ENCODE data around the gene ELP6. TPM values are rescaled to one million over a fixed set of nuclear protein-coding genes. Genes with fewer than 3 reads are reported as not detected.

The ELP6 gene
- total RNA-seq, 1 donor = 23.5 TPM

DNA sequence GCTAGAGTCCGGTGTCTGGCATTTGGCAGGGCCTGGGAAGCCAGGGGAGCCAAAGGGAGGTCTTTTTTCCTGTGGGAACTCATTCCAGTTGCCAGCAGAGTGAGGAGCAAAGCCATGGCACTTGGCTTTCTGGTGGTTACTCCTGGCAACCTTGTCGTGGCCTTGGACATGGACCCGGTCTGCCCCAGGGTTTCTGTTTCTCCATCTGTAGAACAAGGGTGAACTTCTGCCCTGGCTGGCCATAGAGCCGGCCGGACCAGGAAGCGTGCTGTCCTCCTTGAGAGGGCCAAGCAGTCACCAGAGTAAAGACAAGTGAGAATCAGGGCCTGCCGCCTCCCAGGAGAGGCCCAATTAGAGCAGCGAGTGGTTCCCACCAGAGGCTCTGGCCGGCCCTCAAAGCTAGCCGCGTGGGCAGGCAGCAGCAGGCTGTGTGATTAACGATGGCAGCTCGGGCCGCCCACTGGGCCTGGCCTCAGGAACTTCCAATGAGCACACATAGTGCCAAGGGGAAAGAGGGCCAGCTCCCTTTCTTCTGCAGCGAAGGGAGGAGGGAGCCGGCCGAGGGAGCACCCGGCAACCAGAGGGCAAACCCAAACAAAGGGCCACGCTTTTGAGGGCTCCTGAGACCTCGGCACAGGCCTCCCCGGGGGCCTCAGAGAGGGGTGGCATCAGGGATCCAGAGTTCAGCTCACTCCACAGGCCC, 29.1 kb upstream of the ELP6 start:
- H3K27ac ChIP-seq (ENCODE audit: low read depth, low read length) = no peak overlapping the region
- H3K36me3 ChIP-seq (ENCODE audit: insufficient read depth, low read length) = no peaks in the 10 kb centered on the region
- DNase-seq (ENCODE audit: insufficient read length, low spot score, missing footprints) = peak; percentile 95
- no peaks in the 10 kb centered on the region for H3K9me3 ChIP-seq (ENCODE audit: low read depth, low read length)
- TF ChIP-seq, protein P1, sequence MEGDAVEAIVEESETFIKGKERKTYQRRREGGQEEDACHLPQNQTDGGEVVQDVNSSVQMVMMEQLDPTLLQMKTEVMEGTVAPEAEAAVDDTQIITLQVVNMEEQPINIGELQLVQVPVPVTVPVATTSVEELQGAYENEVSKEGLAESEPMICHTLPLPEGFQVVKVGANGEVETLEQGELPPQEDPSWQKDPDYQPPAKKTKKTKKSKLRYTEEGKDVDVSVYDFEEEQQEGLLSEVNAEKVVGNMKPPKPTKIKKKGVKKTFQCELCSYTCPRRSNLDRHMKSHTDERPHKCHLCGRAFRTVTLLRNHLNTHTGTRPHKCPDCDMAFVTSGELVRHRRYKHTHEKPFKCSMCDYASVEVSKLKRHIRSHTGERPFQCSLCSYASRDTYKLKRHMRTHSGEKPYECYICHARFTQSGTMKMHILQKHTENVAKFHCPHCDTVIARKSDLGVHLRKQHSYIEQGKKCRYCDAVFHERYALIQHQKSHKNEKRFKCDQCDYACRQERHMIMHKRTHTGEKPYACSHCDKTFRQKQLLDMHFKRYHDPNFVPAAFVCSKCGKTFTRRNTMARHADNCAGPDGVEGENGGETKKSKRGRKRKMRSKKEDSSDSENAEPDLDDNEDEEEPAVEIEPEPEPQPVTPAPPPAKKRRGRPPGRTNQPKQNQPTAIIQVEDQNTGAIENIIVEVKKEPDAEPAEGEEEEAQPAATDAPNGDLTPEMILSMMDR (IDR thresholded peaks at IDR 0.05; ENCODE audit: extremely low read depth, low read depth, low read length) = no peak
- H4K20me1 ChIP-seq (ENCODE audit: insufficient read depth, low read length) = no peaks in the 10 kb centered on the region
- no peaks in the 10 kb centered on the region for H3K79me2 ChIP-seq (ENCODE audit: insufficient read depth, low read length)
- H3K4me2 ChIP-seq (ENCODE audit: insufficient read depth, low read length) = peak overlapping the region; percentile 50
- H2AFZ ChIP-seq (ENCODE audit: low read length) = peak overlapping the region; percentile 86
- no peak overlapping the region for H3K4me3 ChIP-seq (ENCODE audit: insufficient read depth, low read length)
- no peaks in the 10 kb centered on the region for H3K27me3 ChIP-seq (ENCODE audit: insufficient read depth, low read length)
- no peaks in the 10 kb centered on the region for H3K4me1 ChIP-seq (ENCODE audit: insufficient read depth, low read length)

- Histone ChIP-seq H3K9me3 (ENCODE audit: low read depth, low read length) (no peaks in the 10 kb centered on the region), H3K4me2 (ENCODE audit: insufficient read depth, low read length) (no peak overlapping the region), H3K36me3 (ENCODE audit: insufficient read depth, low read length) (no peaks in the 10 kb centered on the region), H2AFZ (ENCODE audit: low read length) (no peak overlapping the region), H3K27ac (ENCODE audit: low read depth, low read length) (no peak overlapping the region), H3K4me1 (ENCODE audit: insufficient read depth, low read length) (no peaks in the 10 kb centered on the region), H3K4me3 (ENCODE audit: insufficient read depth, low read length) (no peak overlapping the region), H4K20me1 (ENCODE audit: insufficient read depth, low read length) (no peaks in the 10 kb centered on the region), H3K27me3 (ENCODE audit: insufficient read depth, low read length) (no peaks in the 10 kb centered on the region), H3K79me2 (ENCODE audit: insufficient read depth, low read length) (no peaks in the 10 kb centered on the region)
- DNase-seq (ENCODE audit: insufficient read length, low spot score, missing footprints) = no peak
- TF ChIP-seq, protein P1 (IDR thresholded peaks at IDR 0.05; ENCODE audit: extremely low read depth, low read depth, low read length) = no peak
Observed at GRCh38 chr3:47541583-47542108, 28.1 kb upstream of the ELP6 start.

DNA sequence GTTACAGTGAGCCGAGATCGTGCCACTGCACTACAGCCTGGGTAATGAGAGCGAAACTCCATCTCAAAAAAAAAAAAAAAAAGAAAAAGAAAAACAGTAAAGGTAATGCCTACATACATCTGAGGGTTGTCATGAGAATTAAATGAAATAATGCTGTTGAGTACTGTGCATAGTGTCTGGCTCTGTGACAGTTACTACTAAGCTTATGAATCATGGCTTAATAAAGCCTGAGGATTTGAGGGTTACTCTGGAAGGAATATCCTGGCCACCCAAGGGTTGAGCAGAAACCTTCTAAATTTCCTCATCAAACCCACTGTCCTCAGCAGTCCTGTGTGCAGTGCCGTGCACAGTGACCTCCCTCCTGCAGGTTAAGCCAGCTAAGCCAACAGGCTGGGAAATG, 26.8 kb upstream of the ELP6 start:
- Histone ChIP-seq H3K36me3 (ENCODE audit: insufficient read depth, low read length) (no peaks in the 10 kb centered on the region), H2AFZ (ENCODE audit: low read length) (no peak overlapping the region), H3K4me2 (ENCODE audit: insufficient read depth, low read length) (no peak overlapping the region), H3K4me3 (ENCODE audit: insufficient read depth, low read length) (no peak overlapping the region), H3K4me1 (ENCODE audit: insufficient read depth, low read length) (no peaks in the 10 kb centered on the region), H3K9me3 (ENCODE audit: low read depth, low read length) (no peaks in the 10 kb centered on the region), H3K79me2 (ENCODE audit: insufficient read depth, low read length) (no peaks in the 10 kb centered on the region), H3K27me3 (ENCODE audit: insufficient read depth, low read length) (no peaks in the 10 kb centered on the region), H3K27ac (ENCODE audit: low read depth, low read length) (no peak overlapping the region), H4K20me1 (ENCODE audit: insufficient read depth, low read length) (no peaks in the 10 kb centered on the region)
- peak; percentile 87 for DNase-seq (ENCODE audit: insufficient read length, low spot score, missing footprints)
- TF ChIP-seq, protein P1 (IDR thresholded peaks at IDR 0.05; ENCODE audit: extremely low read depth, low read depth, low read length) = no peak

DNA sequence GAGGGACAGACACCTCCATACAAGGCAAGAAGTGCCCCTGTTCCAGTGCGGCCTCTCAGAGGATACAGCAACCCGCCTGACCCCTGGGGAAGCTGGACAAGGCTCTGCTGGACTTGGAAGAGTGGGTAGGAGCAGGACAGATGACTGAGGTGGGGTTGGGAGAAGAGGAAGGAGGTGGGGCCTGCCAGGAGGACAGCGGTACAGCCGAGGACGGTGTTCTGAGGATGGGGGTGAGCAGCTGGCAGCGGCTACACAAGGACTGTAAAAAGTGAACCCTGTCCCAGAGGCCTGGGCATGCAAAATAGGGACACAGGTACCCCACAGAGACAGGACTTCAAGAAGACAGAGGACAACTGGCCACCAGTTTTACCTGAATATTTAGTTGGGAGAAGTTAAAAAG, 23.5 kb upstream of the ELP6 start:
- Histone ChIP-seq H2AFZ (ENCODE audit: low read length) (no peak overlapping the region), H3K9me3 (ENCODE audit: low read depth, low read length) (no peaks in the 10 kb centered on the region), H3K4me2 (ENCODE audit: insufficient read depth, low read length) (no peak overlapping the region), H4K20me1 (ENCODE audit: insufficient read depth, low read length) (no peaks in the 10 kb centered on the region), H3K4me3 (ENCODE audit: insufficient read depth, low read length) (no peak overlapping the region), H3K36me3 (ENCODE audit: insufficient read depth, low read length) (no peaks in the 10 kb centered on the region), H3K4me1 (ENCODE audit: insufficient read depth, low read length) (no peaks in the 10 kb centered on the region), H3K27ac (ENCODE audit: low read depth, low read length) (no peak overlapping the region), H3K79me2 (ENCODE audit: insufficient read depth, low read length) (no peaks in the 10 kb centered on the region), H3K27me3 (ENCODE audit: insufficient read depth, low read length) (no peaks in the 10 kb centered on the region)
- TF ChIP-seq, protein P1 (IDR thresholded peaks at IDR 0.05; ENCODE audit: extremely low read depth, low read depth, low read length) = no peak
- peak; percentile 59 for DNase-seq (ENCODE audit: insufficient read length, low spot score, missing footprints)

Data from osteoblast (primary cell).